KMS-11 (cell line): ENCODE data around the gene SLC6A16.

Experiments
- H2AFZ ChIP-seq: fragments of 200-600 bp; sonication (generic); 2 replicates; pipeline ENCODE4 v1.6.1; 2016; ENCODE audit warnings: antibody characterized with exemption, mixed run types, low read depth
- H3K27ac ChIP-seq: fragments of 200-600 bp; sonication (generic); 2 replicates; pipeline ENCODE4 v1.6.1; 2016; ENCODE audit warnings: mild to moderate bottlenecking, mixed run types
- H3K27me3 ChIP-seq: fragments of 200-600 bp; sonication (generic); 2 replicates; pipeline ENCODE4 v1.6.1; 2017; ENCODE audit warnings: mild to moderate bottlenecking, low read depth, mixed run types, moderate library complexity; ENCODE audit not compliant: insufficient read depth
- H3K36me3 ChIP-seq: fragments of 200-600 bp; sonication (generic); 2 replicates; pipeline ENCODE4 v1.6.1; 2017; ENCODE audit warnings: mild to moderate bottlenecking, mixed run types; ENCODE audit not compliant: insufficient read depth
- H3K4me1 ChIP-seq: fragments of 200-600 bp; sonication (generic); 2 replicates; pipeline ENCODE4 v1.6.1; 2016; ENCODE audit warnings: mild to moderate bottlenecking, low read depth, mixed run types; ENCODE audit not compliant: poor library complexity, severe bottlenecking
- H3K4me2 ChIP-seq: fragments of 200-600 bp; sonication (generic); 2 replicates; pipeline ENCODE4 v1.7.0; 2016; ENCODE audit warnings: mild to moderate bottlenecking, mixed run types
- H3K4me3 ChIP-seq: fragments of 200-600 bp; sonication (generic); IDR thresholded peaks from 2 replicates; pipeline ENCODE4 v1.6.1; 2017; ENCODE audit warnings: low read depth, low read length, mixed read lengths; ENCODE audit not compliant: insufficient read depth
- H3K79me2 ChIP-seq: fragments of 200-600 bp; sonication (generic); 2 replicates; pipeline ENCODE4 v1.6.1; 2016; ENCODE audit warnings: low read depth, mixed run types; ENCODE audit not compliant: insufficient read depth
- H3K9ac ChIP-seq: fragments of 200-600 bp; sonication (generic); 2 replicates; pipeline ENCODE4 v1.6.1; 2016; ENCODE audit warnings: mild to moderate bottlenecking, mixed run types
- H4K20me1 ChIP-seq: fragments of 200-600 bp; sonication (generic); 2 replicates; pipeline ENCODE4 v1.6.1; 2016; ENCODE audit warnings: mild to moderate bottlenecking, mixed run types; ENCODE audit not compliant: insufficient read depth
- TF ChIP-seq, protein P1 (sequence below): fragments of 200-600 bp; sonication (generic); conservative IDR thresholded peaks from 2 replicates; pipeline ENCODE4 v1.6.1; 2017; ENCODE audit warnings: low read depth, mild to moderate bottlenecking, antibody characterized with exemption, low read length, moderate library complexity, mixed read lengths

SLC6A16 gene

DNA sequence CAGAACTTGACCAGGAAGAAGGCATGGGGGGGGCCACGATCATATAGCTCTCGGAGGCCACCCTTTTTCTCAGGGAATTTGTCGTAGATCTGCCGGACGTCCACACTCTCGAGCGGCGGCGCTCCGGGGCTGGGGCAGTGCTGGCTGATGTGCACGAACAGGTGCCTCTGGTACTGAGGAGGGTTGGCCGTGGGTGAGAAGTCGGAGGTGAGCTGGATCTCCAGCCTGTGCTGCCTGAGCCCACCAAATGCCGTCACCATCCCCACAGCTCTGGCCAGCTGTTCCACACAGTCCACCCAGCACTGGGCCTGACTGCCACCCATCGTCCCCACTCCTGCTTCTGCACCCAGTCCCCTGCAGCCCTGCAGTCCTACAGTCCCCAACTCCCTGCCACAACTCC, 22.2 kb upstream of the SLC6A16 start:
- H3K27ac ChIP-seq, result no peak overlapping the region

DNA sequence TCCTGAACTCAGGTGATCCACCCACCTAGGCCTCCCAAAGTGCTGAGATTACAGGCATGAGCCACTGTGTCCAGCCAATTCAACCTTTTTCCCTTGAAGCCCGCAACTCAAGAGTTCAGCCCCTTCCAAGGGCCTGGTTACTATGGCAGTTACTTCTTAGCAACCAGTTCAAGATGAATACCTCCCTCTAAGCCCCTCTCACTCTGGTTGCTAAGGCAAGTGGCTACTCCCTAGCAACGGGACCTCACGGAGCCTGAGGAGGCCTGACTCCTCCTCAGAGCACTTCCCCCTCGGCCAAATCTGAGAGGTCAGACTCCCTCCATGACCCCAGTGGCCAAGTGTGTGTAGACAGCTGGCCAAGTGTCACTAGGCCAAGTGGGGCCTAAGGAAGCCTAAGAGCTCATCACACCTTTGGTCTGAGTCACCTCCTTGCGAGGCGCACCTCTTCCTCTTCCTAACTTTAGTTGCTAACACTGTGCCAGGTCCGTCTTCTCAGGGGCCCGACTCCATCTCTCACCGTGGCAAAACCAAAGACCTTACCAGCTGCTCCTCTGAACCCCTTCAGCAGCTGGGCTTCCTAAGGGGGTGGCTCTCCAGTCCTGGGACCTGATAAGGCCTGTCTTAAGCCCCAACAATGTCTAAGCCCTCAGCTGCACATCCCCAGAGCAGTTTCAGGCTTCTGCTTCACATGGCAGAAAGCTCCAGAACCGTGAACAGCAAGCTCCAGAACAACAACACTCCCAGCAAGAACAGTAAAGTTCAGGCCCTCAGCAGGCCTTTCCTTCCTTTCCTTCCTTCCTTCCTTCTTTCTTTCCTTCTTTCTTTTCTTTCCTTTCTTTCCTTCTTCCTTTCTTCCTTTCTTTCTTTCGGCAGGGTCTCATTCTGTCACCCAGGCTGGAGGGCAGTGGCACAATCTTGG, 19.8 kb upstream of the SLC6A16 start:
- Histone ChIP-seq H3K9ac (no peak overlapping the region), H3K27ac (no peak overlapping the region), H4K20me1 (no peaks in the 10 kb centered on the region), H3K36me3 (no peaks in the 10 kb centered on the region), H3K79me2 (no peaks in the 10 kb centered on the region), H3K4me1 (no peaks in the 10 kb centered on the region), H2AFZ (no peak overlapping the region), H3K27me3 (peaks cover 34% of the 10 kb centered on the region; the same call in 1 of the 2 replicates), H3K4me2 (no peak overlapping the region), H3K4me3 (no peak overlapping the region)
- TF ChIP-seq, protein P1, sequence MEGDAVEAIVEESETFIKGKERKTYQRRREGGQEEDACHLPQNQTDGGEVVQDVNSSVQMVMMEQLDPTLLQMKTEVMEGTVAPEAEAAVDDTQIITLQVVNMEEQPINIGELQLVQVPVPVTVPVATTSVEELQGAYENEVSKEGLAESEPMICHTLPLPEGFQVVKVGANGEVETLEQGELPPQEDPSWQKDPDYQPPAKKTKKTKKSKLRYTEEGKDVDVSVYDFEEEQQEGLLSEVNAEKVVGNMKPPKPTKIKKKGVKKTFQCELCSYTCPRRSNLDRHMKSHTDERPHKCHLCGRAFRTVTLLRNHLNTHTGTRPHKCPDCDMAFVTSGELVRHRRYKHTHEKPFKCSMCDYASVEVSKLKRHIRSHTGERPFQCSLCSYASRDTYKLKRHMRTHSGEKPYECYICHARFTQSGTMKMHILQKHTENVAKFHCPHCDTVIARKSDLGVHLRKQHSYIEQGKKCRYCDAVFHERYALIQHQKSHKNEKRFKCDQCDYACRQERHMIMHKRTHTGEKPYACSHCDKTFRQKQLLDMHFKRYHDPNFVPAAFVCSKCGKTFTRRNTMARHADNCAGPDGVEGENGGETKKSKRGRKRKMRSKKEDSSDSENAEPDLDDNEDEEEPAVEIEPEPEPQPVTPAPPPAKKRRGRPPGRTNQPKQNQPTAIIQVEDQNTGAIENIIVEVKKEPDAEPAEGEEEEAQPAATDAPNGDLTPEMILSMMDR, result no peak

More for the DNA sequence above, 22.2 kb upstream of the SLC6A16 start:
- TF ChIP-seq, protein P1, result no peak
- Histone ChIP-seq H3K27me3 (peaks cover 29% of the 10 kb centered on the region), H3K4me2 (no peak overlapping the region), H2AFZ (no peak overlapping the region), H3K9ac (no peak overlapping the region), H3K4me1 (no peaks in the 10 kb centered on the region), H3K79me2 (no peaks in the 10 kb centered on the region), H3K4me3 (no peak overlapping the region), H4K20me1 (no peaks in the 10 kb centered on the region), H3K36me3 (no peaks in the 10 kb centered on the region)

DNA sequence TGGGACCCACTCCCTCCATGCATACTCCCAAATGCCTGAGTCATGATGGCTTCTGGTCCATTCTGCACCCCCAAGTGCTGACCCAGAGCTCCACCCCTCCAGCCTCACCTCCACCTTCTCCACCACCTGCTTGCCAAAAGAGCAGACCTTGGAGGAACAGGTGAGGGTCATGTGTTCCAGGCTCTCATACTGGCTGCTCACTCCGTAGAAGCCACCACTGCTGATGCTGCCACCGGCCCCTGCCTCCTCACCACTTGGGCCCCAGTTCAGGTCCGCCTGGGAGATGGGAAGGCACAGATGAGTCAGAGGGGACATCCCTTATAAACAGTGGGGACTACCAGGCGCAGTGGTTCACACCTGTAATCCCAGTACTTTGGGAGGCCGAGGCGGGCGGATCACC, 18.1 kb upstream of the SLC6A16 start:
- no peak overlapping the region for H3K4me2 ChIP-seq
- no peak overlapping the region for H3K4me3 ChIP-seq
- no peak overlapping the region for H3K27ac ChIP-seq
- peaks cover 28% of the 10 kb centered on the region; the same call in 1 of the 2 replicates for H3K27me3 ChIP-seq
- no peaks in the 10 kb centered on the region for H3K79me2 ChIP-seq
- no peak overlapping the region for H3K9ac ChIP-seq
- no peaks in the 10 kb centered on the region for H4K20me1 ChIP-seq
- no peaks in the 10 kb centered on the region for H3K36me3 ChIP-seq
- TF ChIP-seq, protein P1, result no peak
- H3K4me1 ChIP-seq, result no peaks in the 10 kb centered on the region
- H2AFZ ChIP-seq, result no peak overlapping the region

DNA sequence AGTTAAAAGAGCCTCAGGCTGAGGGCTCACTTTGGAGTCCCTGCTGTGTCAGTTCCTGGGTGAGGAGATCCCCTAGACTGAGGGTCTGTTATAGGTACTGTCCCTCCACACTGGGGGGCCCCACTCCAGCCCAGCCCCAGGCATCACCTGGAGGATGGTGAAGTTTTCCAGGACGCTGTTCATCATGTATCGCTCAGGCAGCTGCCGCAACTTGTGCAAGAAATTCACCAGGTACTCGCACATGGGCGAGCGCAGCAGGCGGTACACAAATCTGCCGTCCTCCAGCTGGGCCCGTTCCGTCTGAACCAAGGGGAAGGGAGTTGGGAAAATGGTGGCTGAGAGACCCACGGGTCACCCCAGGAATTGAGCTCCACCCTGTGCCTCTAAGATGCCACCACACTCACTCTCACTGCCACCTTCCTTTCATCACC, 17.3 kb upstream of the SLC6A16 start:
- H3K36me3 ChIP-seq, result no peaks in the 10 kb centered on the region
- H3K4me2 ChIP-seq, result no peak overlapping the region
- H3K4me1 ChIP-seq, result no peaks in the 10 kb centered on the region
- no peak overlapping the region for H2AFZ ChIP-seq
- TF ChIP-seq, protein P1, result no peak
- H4K20me1 ChIP-seq, result no peaks in the 10 kb centered on the region
- peaks cover 31% of the 10 kb centered on the region; the same call in 1 of the 2 replicates for H3K27me3 ChIP-seq
- H3K4me3 ChIP-seq, result no peak overlapping the region
- H3K9ac ChIP-seq, result no peak overlapping the region
- H3K79me2 ChIP-seq, result no peaks in the 10 kb centered on the region
- H3K27ac ChIP-seq, result no peak overlapping the region
